H9 (cell line): ENCODE results near the gene F11. TPM values are rescaled to one million over a fixed set of nuclear protein-coding genes. Genes with fewer than 3 reads are reported as not detected.

Source experiments
- DNase-seq: peaks from one replicate; pipeline ENCODE4 v3.0.0-alpha.2; 2017
- H2AFZ ChIP-seq: one replicate; pipeline ENCODE4 v1.6.1; 2013; ENCODE audit warnings: mild to moderate bottlenecking, low read length, control low read depth, moderate library complexity
- H2AK5ac ChIP-seq: 2 replicates; pipeline ENCODE4 v1.6.1; 2013; ENCODE audit warnings: low read length, control low read depth, mixed read lengths; ENCODE audit not compliant: insufficient read length
- H2BK120ac ChIP-seq: one replicate; pipeline ENCODE4 v1.6.1; 2013; ENCODE audit warnings: low read depth, mild to moderate bottlenecking, low read length, control low read depth, inconsistent platforms; ENCODE audit not compliant: poor library complexity, severe bottlenecking
- H2BK12ac ChIP-seq: 2 replicates; pipeline ENCODE4 v1.6.1; 2013; ENCODE audit warnings: low read length, control low read depth, mixed read lengths, low read depth; ENCODE audit not compliant: insufficient read length
- H2BK15ac ChIP-seq: 2 replicates; pipeline ENCODE4 v1.6.1; 2013; ENCODE audit warnings: low read depth, low read length, control low read depth
- H2BK20ac ChIP-seq: one replicate; pipeline ENCODE4 v1.6.1; 2013; ENCODE audit warnings: low read depth, mild to moderate bottlenecking, low read length, control low read depth, inconsistent platforms; ENCODE audit not compliant: poor library complexity, severe bottlenecking
- H2BK5ac ChIP-seq: 2 replicates; pipeline ENCODE4 v1.6.1; 2013; ENCODE audit warnings: low read length, control low read depth, mixed read lengths; ENCODE audit not compliant: insufficient read length
- H3K14ac ChIP-seq: 2 replicates; pipeline ENCODE4 v1.6.1; 2013; ENCODE audit warnings: low read length, control low read depth; ENCODE audit not compliant: insufficient read depth
- H3K18ac ChIP-seq: 2 replicates; pipeline ENCODE4 v1.6.1; 2013; ENCODE audit warnings: low read depth, mild to moderate bottlenecking, mixed read lengths, low read length, control low read depth; ENCODE audit not compliant: insufficient read length
- H3K23ac ChIP-seq: 2 replicates; pipeline ENCODE4 v1.6.1; 2013; ENCODE audit warnings: low read length, control low read depth, mixed read lengths, low read depth; ENCODE audit not compliant: insufficient read length
- H3K23me2 ChIP-seq: 2 replicates; pipeline ENCODE4 v1.6.1; 2013; ENCODE audit warnings: low read depth, mild to moderate bottlenecking, mixed read lengths, low read length, control low read depth; ENCODE audit not compliant: insufficient read length, poor library complexity, severe bottlenecking
- H3K27ac ChIP-seq: 2 replicates; pipeline ENCODE4 v1.5.1; 2013; ENCODE audit warnings: low read length, control low read depth, mixed read lengths, low read depth; ENCODE audit not compliant: insufficient read length
- H3K27me3 ChIP-seq: 2 replicates; pipeline ENCODE4 v1.6.1; 2013; ENCODE audit warnings: low read length, control low read depth, inconsistent platforms; ENCODE audit not compliant: insufficient read depth
- H3K4ac ChIP-seq: 2 replicates; pipeline ENCODE4 v1.6.1; 2013; ENCODE audit warnings: low read depth, mild to moderate bottlenecking, control low read depth, inconsistent platforms, low read length, moderate library complexity
- H3K4me1 ChIP-seq: 2 replicates; pipeline ENCODE4 v1.6.1; 2013; ENCODE audit warnings: low read length, control low read depth, inconsistent platforms; ENCODE audit not compliant: insufficient read depth
- H3K4me2 ChIP-seq: 2 replicates; pipeline ENCODE4 v1.6.1; 2013; ENCODE audit warnings: low read length, control low read depth, mixed read lengths; ENCODE audit not compliant: insufficient read length, insufficient read depth
- H3K56ac ChIP-seq: 2 replicates; pipeline ENCODE4 v1.6.1; 2013; ENCODE audit warnings: low read depth, mild to moderate bottlenecking, mixed read lengths, low read length, control low read depth; ENCODE audit not compliant: insufficient read length
- H3K79me1 ChIP-seq: 2 replicates; pipeline ENCODE4 v1.6.1; 2013; ENCODE audit warnings: low read depth, mild to moderate bottlenecking, moderate library complexity, low read length, control low read depth, inconsistent platforms; ENCODE audit not compliant: insufficient read depth, poor library complexity, severe bottlenecking
- H3K79me2 ChIP-seq: 2 replicates; pipeline ENCODE4 v1.6.1; 2013; ENCODE audit warnings: low read length, control low read depth, inconsistent platforms; ENCODE audit not compliant: insufficient read depth
- H3K9ac ChIP-seq: 2 replicates; pipeline ENCODE4 v1.6.1; 2013; ENCODE audit warnings: low read length, control low read depth, mixed read lengths; ENCODE audit not compliant: insufficient read length; ENCODE audit errors: extremely low read depth
- H3K9me3 ChIP-seq: one replicate; pipeline ENCODE4 v1.6.1; 2013; ENCODE audit warnings: low read depth, low read length, inconsistent platforms; ENCODE audit not compliant: control insufficient read depth
- H3T11ph ChIP-seq: one replicate; pipeline ENCODE4 v1.6.1; 2013; ENCODE audit warnings: mild to moderate bottlenecking, low read length, control low read depth, inconsistent platforms
- H4K20me1 ChIP-seq: one replicate; pipeline ENCODE4 v1.6.1; 2013; ENCODE audit not compliant: control insufficient read depth, insufficient read length, insufficient read depth
- H4K5ac ChIP-seq: 2 replicates; pipeline ENCODE4 v1.6.1; 2013; ENCODE audit warnings: low read depth, mild to moderate bottlenecking, mixed read lengths, low read length, control low read depth; ENCODE audit not compliant: insufficient read length
- H4K8ac ChIP-seq: replicated peaks from 2 replicates; pipeline ENCODE4 v1.6.1; 2013; ENCODE audit warnings: low read length, control low read depth, mixed read lengths, low read depth; ENCODE audit not compliant: insufficient read length
- H4K91ac ChIP-seq: 2 replicates; pipeline ENCODE4 v1.6.1; 2013; ENCODE audit warnings: low read depth, mild to moderate bottlenecking, moderate library complexity, mixed read lengths, low read length, control low read depth; ENCODE audit not compliant: insufficient read length
- H3K27ac Mint-ChIP-seq, 3 experiments: 2 replicates in 2 of 3; 3 replicates in 1 of 3; pipeline ENCODE4 v1.8.0; 2020 to 2021; ENCODE audit warnings: mixed read lengths in 3 of 3, mild to moderate bottlenecking in 1 of 3, moderate library complexity in 1 of 3
- H3K27me3 Mint-ChIP-seq: 2 replicates; pipeline ENCODE4 v1.8.0; 2021; ENCODE audit warnings: low read depth, mild to moderate bottlenecking, moderate library complexity, mixed read lengths
- H3K36me3 Mint-ChIP-seq, 3 experiments: 2 replicates in 2 of 3; 3 replicates in 1 of 3; pipeline ENCODE4 v1.8.0; 2020 to 2021; ENCODE audit warnings: low read depth in 3 of 3, mixed read lengths in 3 of 3; ENCODE audit not compliant: insufficient read depth in 1 of 3
- H3K4me1 Mint-ChIP-seq, 2 experiments: 2 replicates each; pipeline ENCODE4 v1.8.0; 2020; ENCODE audit warnings: mixed read lengths in 2 of 2
- H3K4me3 Mint-ChIP-seq, 2 experiments: 2 replicates in 1 of 2; 3 replicates in 1 of 2; pipeline ENCODE4 v1.8.0; 2020 to 2021; ENCODE audit warnings: mild to moderate bottlenecking in 2 of 2, mixed read lengths in 2 of 2, moderate library complexity in 1 of 2
- H3K9me3 Mint-ChIP-seq, 2 experiments: 2 replicates in 1 of 2; 3 replicates in 1 of 2; pipeline ENCODE4 v1.8.0; 2020; ENCODE audit warnings: mild to moderate bottlenecking in 2 of 2, mixed read lengths in 2 of 2, moderate library complexity in 1 of 2
- CTCF ChIP-seq: fragments of 200-600 bp; sonication (generic); conservative IDR thresholded peaks from 3 replicates; pipeline ENCODE4 v1.8.0; 2021; ENCODE audit warnings: antibody characterized with exemption, mild to moderate bottlenecking
- WGBS: extraction: QIAGEN DNeasy Blood & Tissue Kit; methylation state at CpG from one replicate; pipeline ENCODE4 v1.1.7; 2013; ENCODE audit warnings: missing lambda C conversion rate, low lambda C conversion rate, mixed read lengths; ENCODE audit not compliant: insufficient read length; ENCODE audit errors: extremely low coverage; 5-methylcytosine and 5-hydroxymethylcytosine counted together
- total RNA-seq: library from RNA; stranded (reverse); gene quantifications from 2 replicates; pipeline ENCODE4 v1.2.1, GENCODE V29; 2021

F11 gene
- total RNA-seq, 1 experiment from 2014 or later, result 0.50 TPM

- H3K4me1 ChIP-seq, result peaks cover 6% of the 10 kb centered on the region; the same call in 1 of the 2 replicates
- H3K27ac ChIP-seq, result no peak overlapping the region
- H4K20me1 ChIP-seq, result no peaks in the 10 kb centered on the region
- no peak overlapping the region for H4K5ac ChIP-seq
- H3K23me2 ChIP-seq, result no peaks in the 10 kb centered on the region
- H2AK5ac ChIP-seq, result no peak overlapping the region
- no peak overlapping the region for H3T11ph ChIP-seq
- no peak overlapping the region for H2BK20ac ChIP-seq
- no peak overlapping the region for H4K8ac ChIP-seq
- Mint-ChIP-seq H3K9me3 (peaks cover 7 to 11% of the 10 kb centered on the region in 2 experiments; a peak in 3 of 5 replicates), H3K36me3 (peaks cover 22 to 46% (median 31%) of the 10 kb centered on the region in 3 experiments), H3K27ac (no peak overlapping the region), H3K4me1 (peaks cover 8 to 24% of the 10 kb centered on the region in 2 experiments), H3K4me3 (no peak overlapping the region), H3K27me3 (no peaks in the 10 kb centered on the region)
- H2BK5ac ChIP-seq, result no peak overlapping the region
- H3K23ac ChIP-seq, result no peak overlapping the region
- no peaks in the 10 kb centered on the region for H3K79me1 ChIP-seq
- H4K91ac ChIP-seq, result no peak overlapping the region
- no peak overlapping the region for H2BK15ac ChIP-seq
- DNase-seq, result no peak
- no peak overlapping the region for H3K9ac ChIP-seq
- H2BK12ac ChIP-seq, result no peak overlapping the region
- no peak overlapping the region for H3K14ac ChIP-seq
- no CpG with 5 or more reads among the region's 12 CpGs for WGBS
- H3K9me3 ChIP-seq, result no peaks in the 10 kb centered on the region
- H3K56ac ChIP-seq, result no peak overlapping the region
- H3K4me2 ChIP-seq, result no peak overlapping the region
- no peaks in the 10 kb centered on the region for H3K79me2 ChIP-seq
- TF ChIP-seq CTCF, result no peak
- H2BK120ac ChIP-seq, result no peak overlapping the region
- H3K18ac ChIP-seq, result no peak overlapping the region
- H3K4ac ChIP-seq, result no peak overlapping the region
- no peak overlapping the region for H2AFZ ChIP-seq
- no peaks in the 10 kb centered on the region for H3K27me3 ChIP-seq
These were observed 7.7 kb upstream of the F11 start for GRCh38 chr4:186258216-186258811.
